ENCODE results near the gene TMEM100.
A peak's percentile ranks its signal among the peaks of the same experiment; 100 is the strongest.

DNA sequence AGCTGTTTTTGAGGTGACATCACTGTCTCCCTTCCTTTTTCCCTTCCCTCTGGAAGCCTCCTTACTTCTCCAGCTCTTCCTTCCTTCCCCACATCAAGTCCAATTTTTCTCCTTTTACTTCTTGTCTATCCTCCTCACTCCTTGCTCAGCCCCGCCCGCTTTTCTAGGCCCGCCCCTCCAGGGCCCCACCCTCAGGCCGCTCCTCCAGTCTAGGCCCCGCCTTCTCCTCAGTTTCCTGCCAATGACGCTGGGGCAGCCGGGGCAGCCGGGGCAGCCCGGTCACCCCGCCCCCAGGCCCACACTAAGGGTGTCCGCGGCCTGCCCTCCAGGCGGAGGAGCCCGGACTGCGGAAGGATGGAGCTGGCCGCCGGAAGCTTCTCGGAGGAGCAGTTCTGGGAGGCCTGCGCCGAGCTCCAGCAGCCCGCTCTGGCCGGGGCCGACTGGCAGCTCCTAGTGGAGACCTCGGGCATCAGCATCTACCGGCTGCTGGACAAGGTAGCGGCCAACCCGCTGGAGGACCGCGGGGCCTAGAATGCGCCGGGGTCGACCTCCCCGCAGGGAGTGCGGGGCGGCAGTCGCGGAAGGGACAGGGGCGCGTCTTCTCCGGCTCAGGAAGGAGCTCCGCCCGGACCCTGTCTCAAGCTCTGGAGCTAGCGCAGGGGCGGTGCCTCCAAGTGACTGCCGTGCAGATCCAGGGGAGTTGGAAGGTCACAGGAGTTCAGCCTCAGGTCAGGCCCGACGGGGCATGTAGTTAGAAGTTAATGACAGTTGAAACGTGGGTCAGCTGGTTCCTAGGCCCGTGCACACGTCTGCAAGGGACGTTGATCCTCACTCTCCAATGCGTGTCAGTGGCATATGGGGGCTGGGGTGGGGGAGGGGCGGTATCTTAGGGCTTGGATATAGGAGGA is 28.3 kb upstream of the TMEM100 start, which contains the start of gene PCTP:
- TF ChIP-seq EZH2 (IDR thresholded peaks at IDR 0.05; ENCODE audit: borderline replicate concordance, low read depth, low read length, severe bottlenecking), result no peak
- TF ChIP-seq, protein P1, sequence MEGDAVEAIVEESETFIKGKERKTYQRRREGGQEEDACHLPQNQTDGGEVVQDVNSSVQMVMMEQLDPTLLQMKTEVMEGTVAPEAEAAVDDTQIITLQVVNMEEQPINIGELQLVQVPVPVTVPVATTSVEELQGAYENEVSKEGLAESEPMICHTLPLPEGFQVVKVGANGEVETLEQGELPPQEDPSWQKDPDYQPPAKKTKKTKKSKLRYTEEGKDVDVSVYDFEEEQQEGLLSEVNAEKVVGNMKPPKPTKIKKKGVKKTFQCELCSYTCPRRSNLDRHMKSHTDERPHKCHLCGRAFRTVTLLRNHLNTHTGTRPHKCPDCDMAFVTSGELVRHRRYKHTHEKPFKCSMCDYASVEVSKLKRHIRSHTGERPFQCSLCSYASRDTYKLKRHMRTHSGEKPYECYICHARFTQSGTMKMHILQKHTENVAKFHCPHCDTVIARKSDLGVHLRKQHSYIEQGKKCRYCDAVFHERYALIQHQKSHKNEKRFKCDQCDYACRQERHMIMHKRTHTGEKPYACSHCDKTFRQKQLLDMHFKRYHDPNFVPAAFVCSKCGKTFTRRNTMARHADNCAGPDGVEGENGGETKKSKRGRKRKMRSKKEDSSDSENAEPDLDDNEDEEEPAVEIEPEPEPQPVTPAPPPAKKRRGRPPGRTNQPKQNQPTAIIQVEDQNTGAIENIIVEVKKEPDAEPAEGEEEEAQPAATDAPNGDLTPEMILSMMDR (IDR thresholded peaks at IDR 0.05; ENCODE audit: extremely low read depth in 1 of 2, insufficient read depth in 1 of 2, low read depth in 1 of 2, low read length in 2 of 2), result peak; percentile 37 to 72
- TF ChIP-seq POLR2AphosphoS5 (IDR thresholded peaks at IDR 0.05; ENCODE audit: insufficient read depth, low read depth, low read length), result peak; percentile 85
- TF ChIP-seq JUN (IDR thresholded peaks at IDR 0.05; ENCODE audit: borderline replicate concordance, insufficient read depth, insufficient read length, low read depth), result no peak
- TF ChIP-seq FOS (IDR thresholded peaks at IDR 0.05; ENCODE audit: borderline replicate concordance, insufficient read depth, low read length), result peak; percentile 27
- peak; percentile 36 for TF ChIP-seq POLR2A (IDR thresholded peaks at IDR 0.05; ENCODE audit: low read depth, low read length)
- TF ChIP-seq, protein P2, sequence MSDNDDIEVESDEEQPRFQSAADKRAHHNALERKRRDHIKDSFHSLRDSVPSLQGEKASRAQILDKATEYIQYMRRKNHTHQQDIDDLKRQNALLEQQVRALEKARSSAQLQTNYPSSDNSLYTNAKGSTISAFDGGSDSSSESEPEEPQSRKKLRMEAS (IDR thresholded peaks at IDR 0.05; ENCODE audit: insufficient read depth, insufficient read length), result no peak
- TF ChIP-seq MYC (IDR thresholded peaks at IDR 0.05; ENCODE audit: low read depth, low read length), result no peak
- TF ChIP-seq GATA2 (IDR thresholded peaks at IDR 0.05; ENCODE audit: insufficient read depth, insufficient read length, low read depth, low read length), result no peak

All from endothelial cell of umbilical vein (primary cell).